22Rv1 (cell line): ENCODE results near the gene EFHC1.

Experiments
- ZFX ChIP-seq: fragments of 450-650 bp; IDR thresholded peaks from 2 replicates; pipeline ENCODE4 v1.6.1; 2017; ENCODE audit warnings: antibody characterized with exemption, borderline replicate concordance
- TF ChIP-seq, protein P1 (sequence below): fragments of 450-650 bp; IDR thresholded peaks from 2 replicates; pipeline ENCODE4 v1.5.1; 2017; ENCODE audit warnings: mild to moderate bottlenecking

DNA sequence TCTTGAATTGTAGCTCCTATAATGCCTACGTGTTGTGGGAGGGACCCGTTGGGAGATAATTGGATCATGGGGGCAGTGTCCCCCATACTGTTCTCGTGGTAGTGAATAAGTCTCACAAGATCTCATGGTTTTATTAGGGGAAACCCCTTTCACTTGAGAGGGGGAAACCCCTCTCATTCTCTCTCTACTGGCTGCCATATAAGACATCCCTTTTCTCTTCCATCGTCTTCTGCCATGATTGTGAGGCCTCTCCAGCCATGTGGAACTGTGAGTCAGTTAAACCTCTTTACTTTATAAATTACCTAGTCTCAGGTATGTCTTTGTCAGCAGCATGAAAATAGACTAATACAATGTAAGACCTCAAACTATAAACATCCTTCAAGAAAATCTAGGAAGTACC, 35.1 kb upstream of the EFHC1 start:
- TF ChIP-seq, protein P1, sequence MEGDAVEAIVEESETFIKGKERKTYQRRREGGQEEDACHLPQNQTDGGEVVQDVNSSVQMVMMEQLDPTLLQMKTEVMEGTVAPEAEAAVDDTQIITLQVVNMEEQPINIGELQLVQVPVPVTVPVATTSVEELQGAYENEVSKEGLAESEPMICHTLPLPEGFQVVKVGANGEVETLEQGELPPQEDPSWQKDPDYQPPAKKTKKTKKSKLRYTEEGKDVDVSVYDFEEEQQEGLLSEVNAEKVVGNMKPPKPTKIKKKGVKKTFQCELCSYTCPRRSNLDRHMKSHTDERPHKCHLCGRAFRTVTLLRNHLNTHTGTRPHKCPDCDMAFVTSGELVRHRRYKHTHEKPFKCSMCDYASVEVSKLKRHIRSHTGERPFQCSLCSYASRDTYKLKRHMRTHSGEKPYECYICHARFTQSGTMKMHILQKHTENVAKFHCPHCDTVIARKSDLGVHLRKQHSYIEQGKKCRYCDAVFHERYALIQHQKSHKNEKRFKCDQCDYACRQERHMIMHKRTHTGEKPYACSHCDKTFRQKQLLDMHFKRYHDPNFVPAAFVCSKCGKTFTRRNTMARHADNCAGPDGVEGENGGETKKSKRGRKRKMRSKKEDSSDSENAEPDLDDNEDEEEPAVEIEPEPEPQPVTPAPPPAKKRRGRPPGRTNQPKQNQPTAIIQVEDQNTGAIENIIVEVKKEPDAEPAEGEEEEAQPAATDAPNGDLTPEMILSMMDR, result no peak
- no peak for TF ChIP-seq ZFX
